Pancreas (tissue), 10 donors: ENCODE results near the gene ATAD3C. TPM values are rescaled to one million over a fixed set of nuclear protein-coding genes. Genes with fewer than 3 reads are reported as not detected.

ENCODE experiments used
- ATAC-seq, 4 donors: fragments of 200-7000 bp; cut with Tn5 transposase; one replicate each; pipeline versions ENCODE4 v1.8.0 to v1.9.1; 2020; ENCODE audit warnings: mild to moderate bottlenecking in 4 of 4, moderate library complexity in 4 of 4
- DNase-seq, 6 donors: peaks; one replicate each; pipeline ENCODE4 v3.0.0-alpha.2; 2020
- FAIRE-seq: peaks from 2 replicates; lab custom pipeline; 2012; peaks lifted over from hg19 to GRCh38; lab: Jason Lieb, UNC
- H3K27ac ChIP-seq, 4 donors: fragments of 200-600 bp; sonication (generic); 1 replicate in 3 of 4; 2 replicates in 1 of 4; pipeline versions ENCODE4 v1.5.0 to v1.8.0; 2020
- H3K27me3 ChIP-seq, 4 donors: fragments of 200-600 bp; one replicate each; pipeline ENCODE4 v1.8.0; 2021
- H3K36me3 ChIP-seq, 3 donors: fragments of 200-600 bp; sonication (generic) in 1 of 3; one replicate each; pipeline versions ENCODE4 v1.5.0 to v1.8.0; 2020 to 2021
- H3K4me1 ChIP-seq, 3 donors: fragments of 200-600 bp; one replicate each; pipeline ENCODE4 v1.8.0; 2021
- H3K4me3 ChIP-seq, 4 donors: fragments of 200-600 bp; sonication (generic) in 2 of 4; one replicate each; pipeline versions ENCODE4 v1.5.0 to v1.8.0; 2020 to 2021
- H3K9me3 ChIP-seq, 4 donors: fragments of 200-600 bp; one replicate each; pipeline ENCODE4 v1.8.0; 2021
- CTCF ChIP-seq, 4 donors: fragments of 200-600 bp; sonication (generic) in 3 of 4; IDR thresholded peaks; one replicate each; pipeline versions ENCODE4 v1.5.0 to v1.8.0; 2021; ENCODE audit warnings: antibody characterized with exemption in 4 of 4
- WGBS, 2 donors: extraction: QIAGEN DNeasy Blood & Tissue Kit; methylation state at CpG; one replicate each; pipeline ENCODE4 v1.1.7; 2013; 5-methylcytosine and 5-hydroxymethylcytosine counted together
- intact Hi-C, 3 donors: fragments of 100-400 bp; cut with DNase I; formaldehyde crosslinking; loops; one replicate each; pipeline versions ENCODE4 v1.11.1 to v1.14.2; 2022
- polyA plus RNA-seq, 2 donors: library from polyadenylated mRNA; stranded (reverse); fragments of 200-250 nt; gene quantifications; one replicate each; pipeline ENCODE4 v1.2.3, GENCODE V29; 2013
- total RNA-seq, 6 donors: library from RNA; stranded (reverse); fragmentation: NEBNext Ultra II Directional in 4 of 6; extraction: Animal tissue kit (Norgen Biotek cat#: 25700) in 4 of 6; gene quantifications; one replicate each; pipeline versions ENCODE4 v1.2.1 to v1.2.4, GENCODE V29; 2021 to 2023
- donor health status: healthy with polysubstance abuse.
- donor health status: DM: no; HTN: no; CAD: no; lungs with moderate emphysema.
- donor health status: DM: no; HTN: no; CAD: no.
- donor health status: control.
- donor health status: control.
- donor health status: Bipolar disorder and iron deficiency.
- donor health status: DM: yes; HTN: yes; CAD: no.
- donor health status: DM: no; HTN: no; CAD: no.
- donor health status: DM: no; HTN: no; CAD: no.
- donor health status: DM: yes; HTN: yes; CAD: no.

Gene ATAD3C
- total and polyA plus RNA-seq, 8 donors = 2.4 to 22.0 (median 7.5) TPM

- ATAC-seq = no peak
- DNase-seq = peak in 2 of 6 donors; percentile 25 to 76
- 73 to 80% methylated on average over 33 of the region's 33 CpGs for WGBS, 2 donors
- no peak for FAIRE-seq
- Histone ChIP-seq H3K4me1 (peaks cover 9 to 17% (median 17%) of the 10 kb centered on the region in 3 donors), H3K36me3 (no peaks in the 10 kb centered on the region), H3K27ac (no peak overlapping the region), H3K4me3 (no peak overlapping the region), H3K27me3 (no peaks in the 10 kb centered on the region), H3K9me3 (no peaks in the 10 kb centered on the region)
- intact Hi-C loops = no loop called here
- TF ChIP-seq CTCF (IDR thresholded peaks at IDR 0.05) = no peak
Measured at GRCh38 chr1:1425753-1426495, 23.6 kb upstream of the ATAD3C start.

GRCh38 chr1:1426496-1427105, 22.9 kb upstream of the ATAD3C start:
- TF ChIP-seq CTCF (IDR thresholded peaks at IDR 0.05) = no peak
- Histone ChIP-seq H3K27me3 (no peaks in the 10 kb centered on the region), H3K4me1 (peaks cover 9 to 23% (median 23%) of the 10 kb centered on the region in 3 donors), H3K36me3 (no peaks in the 10 kb centered on the region), H3K9me3 (no peaks in the 10 kb centered on the region), H3K27ac (no peak overlapping the region), H3K4me3 (no peak overlapping the region)
- 79 to 80% methylated on average over 15 to 19 of the region's 19 CpGs for WGBS, 2 donors
- intact Hi-C loops = no loop called here
- no peak for FAIRE-seq
- no peak for ATAC-seq
- peak in 2 of 6 donors; percentile 30 to 38 for DNase-seq

- WGBS, 2 donors = 23 to 28% methylated on average over 50 to 66 of the region's 66 CpGs
- Histone ChIP-seq H3K4me1 (peaks cover 9 to 30% (median 30%) of the 10 kb centered on the region in 3 donors), H3K9me3 (no peaks in the 10 kb centered on the region), H3K4me3 (peak overlapping the region in 2 of 4 donors; percentile 30 to 48), H3K27ac (peak overlapping the region in 1 of 4 donors; percentile 44), H3K27me3 (no peaks in the 10 kb centered on the region), H3K36me3 (no peaks in the 10 kb centered on the region)
- intact Hi-C loops = no loop called here
- ATAC-seq (no peak), FAIRE-seq (no peak), DNase-seq (peak; percentile 20 to 85 (median 54))
- no peak for TF ChIP-seq CTCF (IDR thresholded peaks at IDR 0.05)
Measured at GRCh38 chr1:1427106-1427819, 22.2 kb upstream of the ATAD3C start.

- peak overlapping the region in 1 of 4 donors; percentile 44 for H3K27ac ChIP-seq
- H3K4me1 ChIP-seq = peaks cover 9 to 35% (median 32%) of the 10 kb centered on the region in 3 donors
- H3K27me3 ChIP-seq = no peaks in the 10 kb centered on the region
- no peaks in the 10 kb centered on the region for H3K9me3 ChIP-seq
- peak overlapping the region in 2 of 4 donors; percentile 30 to 48 for H3K4me3 ChIP-seq
- ATAC-seq (no peak), DNase-seq (no peak), FAIRE-seq (no peak)
- 0 to 5% methylated on average over 2 to 18 of the region's 22 CpGs for WGBS, 2 donors
- intact Hi-C loops = no loop called here
- no peak for TF ChIP-seq CTCF (IDR thresholded peaks at IDR 0.05)
- H3K36me3 ChIP-seq = no peaks in the 10 kb centered on the region
Measured at GRCh38 chr1:1427820-1428148, 21.7 kb upstream of the ATAD3C start.
